K562 (cell line): ENCODE results near the gene PPIF. TPM values are rescaled to one million over a fixed set of nuclear protein-coding genes. Genes with fewer than 3 reads are reported as not detected.

Experiments used
- ASH1L ChIP-seq: fragments of 450-650 bp; IDR thresholded peaks from 2 replicates; pipeline ENCODE4 v1.6.1; 2018; ENCODE audit warnings: borderline replicate concordance, mild to moderate bottlenecking, low read depth; ENCODE audit not compliant: partially characterized antibody
- C11orf30 ChIP-seq: fragments of 450-650 bp; IDR thresholded peaks from 2 replicates; pipeline ENCODE4 v1.6.1; 2016; ENCODE audit warnings: low read depth, mild to moderate bottlenecking
- CTBP1 ChIP-seq: fragments of 450-650 bp; IDR thresholded peaks from 2 replicates; pipeline ENCODE4 v1.6.1; 2016; ENCODE audit warnings: borderline replicate concordance
- HSF4 ChIP-seq: fragments of 250-450 bp; sonication (Bioruptor Pico); IDR thresholded peaks from 2 replicates; pipeline ENCODE4 v2.1.2; 2022; ENCODE audit warnings: mild to moderate bottlenecking, moderate library complexity, borderline replicate concordance
- KLF1 ChIP-seq: fragments of 450-650 bp; IDR thresholded peaks from 2 replicates; pipeline ENCODE4 v1.6.1; 2016; ENCODE audit warnings: missing genetic modification characterization, missing compliant biosample characterization
- LARP7 ChIP-seq: fragments of 450-650 bp; IDR thresholded peaks from 2 replicates; pipeline ENCODE4 v1.6.1; 2016
- MAFF ChIP-seq: IDR thresholded peaks from 2 replicates; pipeline ENCODE4 v1.6.1; 2012; ENCODE audit warnings: low read length, improper control_type of control experiment
- PATZ1 ChIP-seq: fragments of 250-450 bp; sonication (Bioruptor Pico); IDR thresholded peaks from 2 replicates; pipeline ENCODE4 v1.5.0; 2020; ENCODE audit warnings: mild to moderate bottlenecking, borderline replicate concordance
- RFX5 ChIP-seq: IDR thresholded peaks from 2 replicates; pipeline ENCODE4 v1.6.1; 2011; ENCODE audit warnings: low read depth, mild to moderate bottlenecking, improper control_type of control experiment, low read length
- SMARCB1 ChIP-seq: IDR thresholded peaks from 2 replicates; pipeline ENCODE4 v1.6.1; 2011; ENCODE audit warnings: improper control_type of control experiment, low read depth; ENCODE audit not compliant: insufficient read length
- TFAP4 ChIP-seq: sonication (generic); formaldehyde crosslinking; IDR thresholded peaks from 2 replicates; pipeline ENCODE4 v1.8.0; 2022; ENCODE audit warnings: missing genetic modification reagents, mild to moderate bottlenecking, moderate library complexity, borderline replicate concordance
- ZBTB9 ChIP-seq: fragments of 450-650 bp; formaldehyde crosslinking; IDR thresholded peaks from 2 replicates; pipeline ENCODE4 v1.4.0; 2020; ENCODE audit warnings: mild to moderate bottlenecking, moderate library complexity
- ZKSCAN8 ChIP-seq: fragments of 200-800 bp; sonication (Bioruptor generic); IDR thresholded peaks from 2 replicates; pipeline ENCODE4 v1.6.1; 2016; ENCODE audit warnings: missing genetic modification characterization, missing compliant biosample characterization
- ZNF407 ChIP-seq: fragments of 450-650 bp; IDR thresholded peaks from 2 replicates; pipeline ENCODE4 v1.6.1; 2016; ENCODE audit warnings: low read depth
- ZNF584 ChIP-seq: fragments of 200-800 bp; sonication (Bioruptor generic); IDR thresholded peaks from 2 replicates; pipeline ENCODE4 v1.6.1; 2016; ENCODE audit warnings: low read depth, mild to moderate bottlenecking, missing genetic modification characterization, missing compliant biosample characterization
- polyA plus RNA-seq, 8 experiments: library from polyadenylated mRNA; depleted of rRNA in 4 of 8; stranded (reverse) in 5 of 8; unstranded in 3 of 8; fragments of >200 nt; fragmentation: Nextera tagmentation in 2 of 8; fragmentation: Illumina TruSeq in 1 of 8; extraction: Ambion mirVana in 2 of 8; extraction: Trizol in 1 of 8; gene quantifications; 2 replicates each; pipeline versions ENCODE4 v1.2.1 to v1.2.3, GENCODE V29; 2011 to 2014; ENCODE audit warnings: inconsistent platforms in 1 of 8, missing spikeins in 1 of 8
- total RNA-seq, 7 experiments: library from RNA; depleted of rRNA in 6 of 7; stranded (reverse); fragments of >200 nt in 6 of 7; fragmentation: Illumina TruSeq in 2 of 7; extraction: Trizol in 2 of 7; gene quantifications; 2 replicates each; pipeline versions ENCODE4 v1.2.1 to v1.2.3, GENCODE V29; 2011 to 2021; ENCODE audit warnings: low replicate concordance in 1 of 7

PPIF gene
- total and polyA plus RNA-seq, 9 of the 15 experiments (the other 6 are each of a cell fraction or from before 2014, with no cell fraction given), result 40.9 to 287 (median 117) TPM

DNA sequence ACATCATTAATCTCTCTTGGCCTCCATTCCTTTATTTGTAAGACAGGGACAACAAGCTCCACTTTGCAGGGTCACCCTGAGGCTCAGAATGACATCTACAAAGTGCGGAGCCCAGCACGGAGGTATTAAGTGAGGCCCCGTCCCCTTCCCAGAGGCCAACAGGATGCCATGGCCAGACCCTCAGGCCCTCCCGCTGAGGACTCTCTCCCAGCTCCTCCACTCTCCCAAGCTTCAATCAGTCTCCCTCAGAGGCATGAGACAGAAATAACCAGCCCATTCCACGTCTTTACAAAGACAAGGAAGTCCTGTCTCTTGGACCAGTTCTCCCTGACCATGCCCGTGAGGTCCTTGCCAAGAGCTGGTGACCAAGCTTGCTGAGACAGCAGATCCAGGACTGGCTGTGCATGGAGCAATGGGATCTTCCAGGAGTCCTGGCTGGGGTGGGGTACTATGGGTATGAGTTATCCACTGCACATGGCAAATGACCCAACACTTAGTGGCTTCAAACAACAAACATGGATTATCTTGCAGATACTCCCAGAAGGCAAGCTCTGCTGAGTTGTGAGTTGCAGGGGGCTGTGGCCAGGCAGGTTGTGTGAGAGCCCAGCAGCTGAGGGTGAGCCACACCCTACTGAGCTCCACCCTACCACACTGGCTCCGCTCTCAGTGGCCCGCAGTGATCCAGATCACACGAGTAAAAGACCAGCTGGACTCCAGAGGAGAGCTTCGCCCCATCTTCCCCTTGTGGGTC is 4.3 kb upstream of the PPIF start (continued):
- TF ChIP-seq ZNF407, result no peak
- TF ChIP-seq MAFF, result 0 out of 2 replicates have a peak, but pooled peaks have one; percentile 9
- peak; percentile 44; the same call in 1 of the 2 replicates for TF ChIP-seq CTBP1
- peak; percentile 53; the same call in 1 of the 2 replicates for TF ChIP-seq C11orf30
- no peak for TF ChIP-seq SMARCB1
- TF ChIP-seq ZNF584 (CRISPR knock-in tag), result no peak
- TF ChIP-seq TFAP4, result peak; percentile 71; the same call in 1 of the 2 replicates
- 0 out of 2 replicates have a peak, but pooled peaks have one; percentile 45 for TF ChIP-seq KLF1
- TF ChIP-seq RFX5, result no peak
- TF ChIP-seq LARP7, result no peak
- TF ChIP-seq ASH1L, result no peak
- no peak for TF ChIP-seq HSF4 (CRISPR knock-in tag)
- TF ChIP-seq ZBTB9 (CRISPR knock-in tag), result peak; percentile 51; the same call in 1 of the 2 replicates
- TF ChIP-seq PATZ1 (CRISPR knock-in tag), result no peak
- no peak for TF ChIP-seq ZKSCAN8 (CRISPR knock-in tag)
